Hepatocyte (in vitro differentiated cells): Measurements from ENCODE around the gene GALNTL6. TPM values are rescaled to one million over a fixed set of nuclear protein-coding genes. Genes with fewer than 3 reads are reported as not detected.

Source experiments
- DNase-seq: peaks from one replicate; pipeline ENCODE4 v3.0.0-alpha.2; 2016; ENCODE audit warnings: low spot score
- H2AFZ ChIP-seq: fragments of 200-600 bp; sonication (generic); 2 replicates; pipeline ENCODE4 v1.6.0; 2016; ENCODE audit warnings: antibody characterized with exemption, mild to moderate bottlenecking
- H3K27ac ChIP-seq: fragments of 200-600 bp; sonication (generic); 2 replicates; pipeline ENCODE4 v1.5.1; 2016; ENCODE audit warnings: mild to moderate bottlenecking
- H3K27me3 ChIP-seq: fragments of 200-600 bp; sonication (generic); 2 replicates; pipeline ENCODE4 v1.6.1; 2016
- H3K36me3 ChIP-seq: fragments of 200-600 bp; sonication (generic); replicated peaks from 2 replicates; pipeline ENCODE4 v1.5.1; 2016; ENCODE audit warnings: low read depth; ENCODE audit not compliant: insufficient read depth
- H3K4me1 ChIP-seq: fragments of 200-600 bp; sonication (generic); 2 replicates; pipeline ENCODE4 v1.5.1; 2016; ENCODE audit warnings: mild to moderate bottlenecking, moderate library complexity; ENCODE audit not compliant: insufficient read depth
- H3K4me2 ChIP-seq: fragments of 200-600 bp; sonication (generic); 2 replicates; pipeline ENCODE4 v1.6.0; 2016
- H3K4me3 ChIP-seq: fragments of 200-600 bp; sonication (generic); 2 replicates; pipeline ENCODE4 v1.5.1; 2016; ENCODE audit warnings: mild to moderate bottlenecking
- H3K79me2 ChIP-seq: fragments of 200-600 bp; sonication (generic); 2 replicates; pipeline ENCODE4 v1.6.0; 2017; ENCODE audit warnings: mild to moderate bottlenecking
- H3K9me2 ChIP-seq: fragments of 200-600 bp; sonication (generic); replicated peaks from 2 replicates; pipeline ENCODE4 v1.6.0; 2017; ENCODE audit warnings: mild to moderate bottlenecking; ENCODE audit not compliant: insufficient read depth
- H3K9me3 ChIP-seq: fragments of 200-600 bp; sonication (generic); 2 replicates; pipeline ENCODE4 v1.5.1; 2016; ENCODE audit warnings: low read depth, mild to moderate bottlenecking
- H4K20me1 ChIP-seq: fragments of 200-600 bp; sonication (generic); 2 replicates; pipeline ENCODE4 v1.6.0; 2016; ENCODE audit warnings: mild to moderate bottlenecking; ENCODE audit not compliant: insufficient read depth, poor library complexity, severe bottlenecking
- EZH2 ChIP-seq: fragments of 200-600 bp; sonication (generic); IDR thresholded peaks from 2 replicates; pipeline ENCODE4 v1.6.1; 2016; ENCODE audit warnings: antibody characterized with exemption, mild to moderate bottlenecking, borderline replicate concordance
- EZH2phosphoT487 ChIP-seq: fragments of 200-600 bp; sonication (generic); IDR thresholded peaks from one replicate; pipeline ENCODE4 v1.6.1; 2018; ENCODE audit warnings: antibody characterized with exemption, mild to moderate bottlenecking, low read depth, moderate library complexity; ENCODE audit not compliant: unreplicated experiment, severe bottlenecking
- WGBS: methylation state at CpG from one replicate; pipeline ENCODE4 v1.1.6; 2016; ENCODE audit warnings: low lambda C conversion rate; ENCODE audit errors: missing lambda C conversion rate; 5-methylcytosine and 5-hydroxymethylcytosine counted together
- polyA plus RNA-seq: library from polyadenylated mRNA; unstranded; fragments of >200 nt; fragmentation: Nextera tagmentation; extraction: Ambion mirVana; gene quantifications from 2 replicates; pipeline ENCODE4 v1.2.1, GENCODE V29; 2016
- total RNA-seq: library from RNA; depleted of rRNA; stranded (reverse); fragments of >200 nt; gene quantifications from 2 replicates; pipeline ENCODE4 v1.2.3, GENCODE V29; 2014
- TF ChIP-seq, protein P1 (sequence below): fragments of 200-600 bp; sonication (generic); IDR thresholded peaks from 2 replicates; pipeline ENCODE4 v1.5.1; 2016; ENCODE audit warnings: antibody characterized with exemption, mild to moderate bottlenecking; ENCODE audit not compliant: poor library complexity

Gene GALNTL6
- total and polyA plus RNA-seq, 2 experiments from 2014 or later = 0.53 to 0.74 TPM

GRCh38 chr4:172515266-172515879, 702.2 kb downstream of the GALNTL6 start:
- Histone ChIP-seq H3K36me3 (no peaks in the 10 kb centered on the region), H2AFZ (no peak overlapping the region), H3K79me2 (no peaks in the 10 kb centered on the region), H3K27me3 (no peaks in the 10 kb centered on the region), H3K9me3 (no peaks in the 10 kb centered on the region), H3K27ac (no peak overlapping the region), H3K4me2 (no peak overlapping the region), H4K20me1 (no peaks in the 10 kb centered on the region), H3K4me1 (no peaks in the 10 kb centered on the region), H3K9me2 (no peaks in the 10 kb centered on the region), H3K4me3 (no peak overlapping the region)
- DNase-seq = peak; percentile 1
- TF ChIP-seq EZH2 (no peak), EZH2phosphoT487 (no peak)
- TF ChIP-seq, protein P1, sequence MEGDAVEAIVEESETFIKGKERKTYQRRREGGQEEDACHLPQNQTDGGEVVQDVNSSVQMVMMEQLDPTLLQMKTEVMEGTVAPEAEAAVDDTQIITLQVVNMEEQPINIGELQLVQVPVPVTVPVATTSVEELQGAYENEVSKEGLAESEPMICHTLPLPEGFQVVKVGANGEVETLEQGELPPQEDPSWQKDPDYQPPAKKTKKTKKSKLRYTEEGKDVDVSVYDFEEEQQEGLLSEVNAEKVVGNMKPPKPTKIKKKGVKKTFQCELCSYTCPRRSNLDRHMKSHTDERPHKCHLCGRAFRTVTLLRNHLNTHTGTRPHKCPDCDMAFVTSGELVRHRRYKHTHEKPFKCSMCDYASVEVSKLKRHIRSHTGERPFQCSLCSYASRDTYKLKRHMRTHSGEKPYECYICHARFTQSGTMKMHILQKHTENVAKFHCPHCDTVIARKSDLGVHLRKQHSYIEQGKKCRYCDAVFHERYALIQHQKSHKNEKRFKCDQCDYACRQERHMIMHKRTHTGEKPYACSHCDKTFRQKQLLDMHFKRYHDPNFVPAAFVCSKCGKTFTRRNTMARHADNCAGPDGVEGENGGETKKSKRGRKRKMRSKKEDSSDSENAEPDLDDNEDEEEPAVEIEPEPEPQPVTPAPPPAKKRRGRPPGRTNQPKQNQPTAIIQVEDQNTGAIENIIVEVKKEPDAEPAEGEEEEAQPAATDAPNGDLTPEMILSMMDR = no peak
- 63% methylated on average over 7 of the region's 7 CpGs for WGBS

GRCh38 chr4:172517391-172517790, 704.2 kb downstream of the GALNTL6 start:
- no peaks in the 10 kb centered on the region for H3K79me2 ChIP-seq
- no peaks in the 10 kb centered on the region for H4K20me1 ChIP-seq
- H3K36me3 ChIP-seq = no peaks in the 10 kb centered on the region
- 42% methylated on average over 2 of the region's 2 CpGs for WGBS
- TF ChIP-seq, protein P1 = no peak
- TF ChIP-seq EZH2phosphoT487 (no peak), EZH2 (no peak)
- H3K9me2 ChIP-seq = no peaks in the 10 kb centered on the region
- H3K4me1 ChIP-seq = no peaks in the 10 kb centered on the region
- H3K27me3 ChIP-seq = no peaks in the 10 kb centered on the region
- no peak for DNase-seq
- H2AFZ ChIP-seq = no peak overlapping the region
- H3K4me2 ChIP-seq = no peak overlapping the region
- no peak overlapping the region for H3K27ac ChIP-seq
- H3K4me3 ChIP-seq = no peak overlapping the region
- no peaks in the 10 kb centered on the region for H3K9me3 ChIP-seq

- Histone ChIP-seq H4K20me1 (no peaks in the 10 kb centered on the region), H3K36me3 (no peaks in the 10 kb centered on the region), H2AFZ (no peak overlapping the region), H3K79me2 (no peaks in the 10 kb centered on the region), H3K27me3 (no peaks in the 10 kb centered on the region), H3K4me1 (no peaks in the 10 kb centered on the region), H3K9me2 (no peaks in the 10 kb centered on the region), H3K4me2 (no peak overlapping the region), H3K27ac (no peak overlapping the region), H3K4me3 (no peak overlapping the region), H3K9me3 (no peaks in the 10 kb centered on the region)
- WGBS = 86% methylated on average over 1 of the region's 1 CpG
- TF ChIP-seq EZH2 (no peak), EZH2phosphoT487 (no peak)
- TF ChIP-seq, protein P1 = no peak
- no peak for DNase-seq
These were observed 708.0 kb downstream of the GALNTL6 start for GRCh38 chr4:172521248-172521647.

DNA sequence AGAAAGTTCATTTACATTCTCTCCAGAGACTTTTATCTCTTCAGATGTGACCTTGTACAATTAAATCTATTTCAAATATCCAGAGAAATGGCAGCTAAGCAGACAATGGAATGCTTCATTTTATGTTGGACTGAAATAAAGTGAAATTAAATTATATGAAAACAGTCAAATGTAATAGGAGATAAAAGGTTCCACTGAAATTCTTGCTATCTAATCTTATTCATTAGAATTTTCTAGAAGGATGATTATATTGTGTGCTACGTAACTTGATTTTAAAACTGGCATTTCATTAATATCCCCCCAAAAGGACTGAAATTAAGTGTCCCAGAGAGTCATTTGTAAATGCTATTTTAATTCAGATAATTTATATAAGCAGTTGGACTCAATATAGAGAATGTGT, 708.5 kb downstream of the GALNTL6 start:
- H3K9me3 ChIP-seq = no peaks in the 10 kb centered on the region
- no peaks in the 10 kb centered on the region for H4K20me1 ChIP-seq
- H3K27me3 ChIP-seq = no peaks in the 10 kb centered on the region
- 90% methylated on average over 1 of the region's 1 CpG for WGBS
- no peaks in the 10 kb centered on the region for H3K79me2 ChIP-seq
- H3K4me3 ChIP-seq = no peak overlapping the region
- no peaks in the 10 kb centered on the region for H3K9me2 ChIP-seq
- DNase-seq = no peak
- H3K27ac ChIP-seq = no peak overlapping the region
- H2AFZ ChIP-seq = no peak overlapping the region
- no peaks in the 10 kb centered on the region for H3K36me3 ChIP-seq
- no peak overlapping the region for H3K4me2 ChIP-seq
- no peaks in the 10 kb centered on the region for H3K4me1 ChIP-seq
- TF ChIP-seq EZH2phosphoT487 (no peak), EZH2 (no peak)
- TF ChIP-seq, protein P1 = no peak
